GM21619 (cell line): Measurements from ENCODE around the gene KYNU.
"Not testable (repeated sequence)": the region's sequence is repeated elsewhere in the genome, so short reads cannot be mapped to it uniquely, and the experiment has no call there.

Experiments
- ATAC-seq: cut with Tn5 transposase; IDR thresholded peaks from one replicate; pipeline ENCODE4 v1.9.1; 2021; ENCODE audit not compliant: unreplicated experiment

KYNU gene

GRCh38 chr2:142877216-142877838, at the start of gene KYNU:
KYNU (plus strand) TSS chr2:142877664; CDS start chr2:142885368, 7,704 bp downstream.
- peak; percentile 59 for ATAC-seq

- ATAC-seq = no peak
These were observed 43.4 kb upstream of the KYNU start for GRCh38 chr2:142834021-142834420.

DNA sequence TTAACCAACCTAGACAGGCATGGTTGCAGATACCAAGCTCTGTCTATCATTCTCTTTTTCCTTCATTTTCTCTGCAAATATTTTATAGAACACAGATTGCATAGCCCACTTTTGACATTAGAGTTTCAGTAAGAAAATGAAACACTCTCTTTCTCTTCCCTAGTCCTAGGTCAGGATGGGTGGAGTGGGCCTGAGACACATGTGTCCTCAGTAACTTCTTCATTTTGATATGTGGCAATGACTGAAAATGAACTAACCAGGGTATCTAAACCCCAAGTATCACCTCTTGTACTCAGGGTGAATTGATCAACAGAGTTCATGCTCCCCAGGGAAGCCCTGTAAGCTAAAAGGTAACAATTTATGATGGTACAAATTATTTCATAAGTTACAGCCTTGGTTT, 37.0 kb upstream of the KYNU start:
- ATAC-seq = no peak

DNA sequence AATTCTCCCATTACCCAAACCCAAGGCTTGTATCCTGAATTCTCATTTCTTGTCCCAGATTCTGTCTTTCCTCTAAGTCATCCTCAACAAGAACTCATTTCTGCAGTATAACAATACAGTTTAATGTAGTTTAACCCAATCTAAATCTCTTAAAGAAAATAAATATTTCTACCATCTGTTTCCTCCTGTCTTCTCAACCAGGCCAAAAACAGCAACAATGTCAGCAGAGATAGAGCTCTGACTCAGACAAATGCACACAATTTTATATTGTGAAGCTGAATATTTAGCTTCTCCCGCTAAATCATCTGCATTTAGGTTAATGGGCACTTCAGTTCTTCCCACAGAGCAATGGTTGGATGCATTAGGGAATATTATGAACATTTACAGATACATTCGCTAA, 35.7 kb upstream of the KYNU start:
- no peak for ATAC-seq

DNA sequence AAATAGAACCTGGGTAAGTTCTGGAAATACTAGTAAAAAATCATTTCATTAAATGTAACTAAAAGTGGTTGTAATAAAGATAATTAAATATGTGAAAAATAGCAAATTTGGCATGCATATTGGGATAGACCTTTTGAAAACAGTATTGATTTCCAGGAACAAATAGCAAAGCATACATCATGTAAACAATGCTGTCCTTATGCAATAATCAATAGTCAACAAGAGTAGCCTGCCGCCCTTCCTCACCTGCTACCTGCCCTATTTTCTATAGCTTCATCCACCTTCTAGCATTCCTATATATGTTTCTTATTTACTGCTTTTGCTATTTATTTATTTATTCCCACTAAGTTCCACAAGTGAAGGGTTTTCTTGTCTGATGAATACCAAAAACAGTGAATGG, 35.1 kb upstream of the KYNU start:
- ATAC-seq = no peak

DNA sequence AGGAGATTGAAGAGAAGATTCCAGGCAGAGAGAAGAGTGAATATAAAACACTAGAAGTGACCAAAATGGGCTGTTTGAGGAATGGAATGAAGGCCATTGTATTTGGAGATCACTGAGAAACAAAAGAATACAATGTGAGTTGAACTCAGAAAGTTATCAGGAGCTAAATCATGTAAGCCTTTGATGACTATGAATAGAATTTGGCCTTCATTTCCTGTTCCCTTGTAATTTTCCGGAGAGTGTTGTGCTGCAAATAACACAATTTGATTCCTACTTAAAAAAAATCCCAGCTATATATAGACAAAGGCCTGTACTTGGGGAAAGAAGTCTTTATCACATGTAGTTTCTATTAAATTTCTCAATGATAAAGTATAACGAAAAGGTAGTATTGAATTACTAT, 33.7 kb upstream of the KYNU start:
- ATAC-seq = no peak

DNA sequence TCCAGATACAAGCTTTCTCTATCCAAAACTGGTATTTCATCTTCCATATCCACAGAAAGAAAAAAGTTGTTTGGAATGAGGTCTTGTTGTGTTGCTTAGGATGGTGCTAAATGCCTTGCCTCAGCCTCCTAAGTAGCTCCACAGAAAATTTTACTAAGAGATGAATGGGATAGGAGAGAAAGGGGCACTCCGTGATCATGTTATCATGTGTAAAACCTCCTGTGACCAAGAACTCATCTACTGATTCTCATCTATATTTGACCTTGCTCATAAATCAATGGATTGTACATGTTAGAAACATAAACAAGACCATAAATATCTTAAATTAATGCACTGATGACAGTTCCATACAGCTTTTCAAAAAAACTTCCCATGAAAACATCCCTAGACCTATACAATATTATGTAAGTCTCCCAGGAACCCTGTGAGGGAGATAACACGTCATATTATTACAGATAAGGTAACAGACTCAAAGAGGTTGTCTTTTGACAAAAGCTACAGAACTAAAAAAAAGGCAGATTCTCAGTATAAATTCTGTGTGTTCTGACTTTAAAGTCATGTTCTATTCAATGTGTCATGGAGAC, 29.3 kb upstream of the KYNU start:
- ATAC-seq = no peak

GRCh38 chr2:142849820-142850219, 27.6 kb upstream of the KYNU start:
- ATAC-seq = no peak

- no peak for ATAC-seq
These were observed 23.6 kb upstream of the KYNU start for GRCh38 chr2:142853912-142854311.

DNA sequence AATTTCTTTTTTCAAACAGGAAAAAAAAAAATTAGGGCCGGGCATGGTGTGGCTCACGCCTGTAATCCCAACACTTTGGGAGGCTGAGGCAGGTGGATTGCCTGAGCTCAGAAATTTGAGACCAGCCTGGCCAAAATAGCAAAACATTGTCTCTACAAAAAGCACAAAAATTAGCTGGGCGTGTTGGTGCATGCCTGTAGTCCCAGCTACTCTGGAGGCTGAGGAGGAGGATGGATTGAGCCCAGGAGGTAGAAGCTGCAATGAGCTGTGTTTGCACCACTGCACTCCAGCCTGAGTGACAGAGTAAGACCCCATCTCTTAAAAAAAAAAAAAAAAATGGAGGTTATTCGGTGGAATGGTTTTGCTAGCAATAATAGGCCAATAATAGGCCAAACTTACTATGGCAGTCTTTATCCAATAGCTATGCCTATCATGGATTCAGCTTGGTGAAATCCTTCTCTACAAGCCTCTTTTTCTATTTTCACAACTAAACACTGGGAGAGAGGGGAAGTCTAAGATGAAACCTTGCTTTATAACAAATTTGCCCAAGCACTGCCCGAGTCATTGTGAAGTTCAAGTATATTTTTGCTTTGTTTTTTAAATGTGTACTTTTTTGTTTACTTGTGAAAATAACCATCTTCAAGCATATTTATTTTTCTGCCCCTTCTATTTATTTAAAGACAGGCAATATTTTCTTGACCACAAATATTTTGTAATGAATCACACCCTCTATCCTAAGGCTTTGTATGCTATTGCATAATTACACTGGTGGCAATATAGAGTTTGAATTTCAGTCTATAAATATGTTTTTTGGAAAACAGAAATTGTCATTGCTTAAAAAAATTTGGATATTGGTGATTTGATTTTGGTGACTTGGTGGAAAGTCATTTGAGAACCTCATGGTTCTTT, 20.0 kb upstream of the KYNU start:
- ATAC-seq = no peak

GRCh38 chr2:142858961-142859360, 18.5 kb upstream of the KYNU start:
- ATAC-seq = no peak

DNA sequence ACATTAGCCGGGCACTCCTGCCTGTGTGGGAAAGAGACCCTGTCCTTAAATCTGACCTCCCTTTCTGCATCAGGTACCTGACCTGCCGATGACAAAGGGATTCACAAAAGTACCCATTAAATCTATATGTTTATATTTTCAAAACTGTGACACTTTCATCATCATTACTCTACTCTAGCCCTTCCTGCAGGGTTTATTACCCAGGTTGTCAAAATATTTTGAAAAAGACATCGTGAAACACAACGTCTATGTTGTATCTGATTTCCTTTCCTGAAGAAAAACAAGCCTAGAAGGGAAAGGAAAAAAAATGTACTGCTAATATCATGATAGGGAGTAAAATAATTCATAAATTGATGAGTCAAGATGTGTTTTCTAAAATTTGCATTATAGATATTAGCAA, 15.2 kb upstream of the KYNU start:
- no peak for ATAC-seq

DNA sequence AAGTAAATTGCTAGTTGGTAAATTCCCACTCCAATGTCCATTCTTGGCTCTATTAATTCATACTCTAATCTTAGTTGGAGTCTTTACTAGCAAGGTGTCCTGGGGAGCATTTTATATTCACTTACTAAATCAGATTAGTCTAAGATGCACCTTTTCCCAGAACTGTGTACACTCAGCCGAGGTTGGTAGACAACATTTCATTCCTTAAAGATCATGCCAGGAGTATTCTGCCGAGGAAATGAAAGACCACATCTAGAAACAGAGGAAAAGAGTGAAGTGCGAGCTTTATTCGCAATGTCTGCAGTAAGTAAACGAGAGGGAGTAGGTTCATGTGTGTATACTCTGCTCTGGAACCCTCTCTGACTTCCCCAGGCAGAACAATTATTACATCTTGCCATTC, 14.6 kb upstream of the KYNU start:
- ATAC-seq = no peak

GRCh38 chr2:142863485-142863961, 13.9 kb upstream of the KYNU start:
- ATAC-seq = no peak

- not testable (repeated sequence) for ATAC-seq
These were observed 12.9 kb upstream of the KYNU start for GRCh38 chr2:142864605-142865004.

DNA sequence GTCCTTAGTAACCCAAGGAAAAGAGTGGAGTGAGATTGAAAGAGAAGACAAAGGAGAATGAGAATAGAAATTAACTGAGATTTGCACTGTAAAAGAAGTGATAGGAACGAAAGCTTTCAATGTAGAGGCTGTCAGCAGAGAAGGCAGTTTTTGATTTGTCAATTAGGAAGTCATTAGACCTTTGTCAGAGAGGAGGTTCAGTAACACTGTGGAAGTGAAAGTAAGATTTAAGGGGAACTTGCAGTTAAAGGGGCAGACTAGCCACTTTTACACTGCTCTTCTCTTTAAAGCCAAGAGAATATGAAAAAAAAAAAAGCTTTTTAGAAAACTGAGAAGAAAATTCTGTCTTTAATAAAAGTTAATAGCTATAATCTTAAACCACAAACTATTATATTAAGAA, 11.5 kb upstream of the KYNU start:
- peak; percentile 87 for ATAC-seq

GRCh38 chr2:142866426-142866825, 11.0 kb upstream of the KYNU start:
- ATAC-seq = peak; percentile 26

GRCh38 chr2:142867136-142867535, 10.3 kb upstream of the KYNU start:
- no peak for ATAC-seq

GRCh38 chr2:142868229-142868762, 9.2 kb upstream of the KYNU start:
- peak; percentile 29 for ATAC-seq

DNA sequence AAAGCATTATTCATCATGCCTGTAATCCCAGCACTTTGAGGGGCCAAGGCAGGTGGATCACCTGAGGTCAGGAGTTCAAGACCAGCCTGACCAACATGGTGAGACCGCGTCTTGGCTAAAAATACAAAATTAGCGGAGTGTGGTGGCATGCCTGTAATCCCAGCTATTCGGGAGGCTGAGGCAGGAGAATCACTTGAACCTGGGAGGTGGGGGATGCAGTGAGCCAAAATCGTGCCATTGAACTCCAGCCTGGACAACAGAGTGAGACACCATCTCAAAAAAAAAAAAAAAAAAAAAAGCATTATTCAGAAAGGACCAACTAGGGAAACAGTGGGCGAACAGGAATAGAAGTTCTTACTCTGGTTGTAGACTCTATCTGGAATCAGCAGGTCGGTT, 8.4 kb upstream of the KYNU start:
- ATAC-seq = not testable (repeated sequence)

DNA sequence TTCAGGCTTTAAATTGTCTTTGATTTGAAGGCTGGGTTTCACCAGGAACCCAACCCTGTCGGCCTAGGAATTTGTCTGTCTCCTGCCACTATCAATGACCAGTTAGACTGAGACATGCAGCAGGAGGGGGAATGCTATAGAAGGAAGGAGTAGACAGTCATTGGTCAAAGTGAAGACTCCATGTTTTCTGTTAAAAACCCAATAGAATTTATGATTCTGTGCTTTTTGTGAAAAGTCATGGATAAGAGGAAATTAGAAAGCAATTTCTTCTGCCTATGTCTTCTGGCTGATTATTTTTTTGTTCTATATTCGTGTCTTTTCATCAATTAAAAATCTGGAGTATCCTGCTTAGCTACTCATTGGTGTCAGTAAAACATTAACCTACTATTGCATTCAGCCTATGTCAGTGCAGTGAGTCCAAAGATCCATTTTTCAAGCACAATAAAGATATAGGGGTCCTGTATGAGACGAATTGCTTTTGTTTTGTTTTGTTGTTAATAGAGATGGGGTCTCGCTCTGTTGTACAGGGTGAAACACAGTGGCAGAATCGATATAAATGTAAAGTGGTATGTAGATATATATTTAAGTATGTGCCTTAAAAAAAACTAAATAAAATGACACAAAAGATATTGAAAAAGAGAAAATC, 7.9 kb upstream of the KYNU start:
- ATAC-seq = no peak
